Measurements from ENCODE around the gene TSPOAP1.

GRCh38 chr17:58307468-58308172, 21.0 kb downstream of the TSPOAP1 start:
- TF ChIP-seq POLR2A (IDR thresholded peaks at IDR 0.05): no peak
- TF ChIP-seq, protein P1, sequence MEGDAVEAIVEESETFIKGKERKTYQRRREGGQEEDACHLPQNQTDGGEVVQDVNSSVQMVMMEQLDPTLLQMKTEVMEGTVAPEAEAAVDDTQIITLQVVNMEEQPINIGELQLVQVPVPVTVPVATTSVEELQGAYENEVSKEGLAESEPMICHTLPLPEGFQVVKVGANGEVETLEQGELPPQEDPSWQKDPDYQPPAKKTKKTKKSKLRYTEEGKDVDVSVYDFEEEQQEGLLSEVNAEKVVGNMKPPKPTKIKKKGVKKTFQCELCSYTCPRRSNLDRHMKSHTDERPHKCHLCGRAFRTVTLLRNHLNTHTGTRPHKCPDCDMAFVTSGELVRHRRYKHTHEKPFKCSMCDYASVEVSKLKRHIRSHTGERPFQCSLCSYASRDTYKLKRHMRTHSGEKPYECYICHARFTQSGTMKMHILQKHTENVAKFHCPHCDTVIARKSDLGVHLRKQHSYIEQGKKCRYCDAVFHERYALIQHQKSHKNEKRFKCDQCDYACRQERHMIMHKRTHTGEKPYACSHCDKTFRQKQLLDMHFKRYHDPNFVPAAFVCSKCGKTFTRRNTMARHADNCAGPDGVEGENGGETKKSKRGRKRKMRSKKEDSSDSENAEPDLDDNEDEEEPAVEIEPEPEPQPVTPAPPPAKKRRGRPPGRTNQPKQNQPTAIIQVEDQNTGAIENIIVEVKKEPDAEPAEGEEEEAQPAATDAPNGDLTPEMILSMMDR (IDR thresholded peaks at IDR 0.05): no peak
